GM12872 (cell line): ENCODE results near the gene DHRS3.

Source experiments
- TF ChIP-seq, protein P1 (sequence below): IDR thresholded peaks from 3 replicates; pipeline ENCODE4 v1.5.1; 2011; ENCODE audit warnings: low read depth, mild to moderate bottlenecking, low read length, moderate library complexity; ENCODE audit not compliant: insufficient read depth

Gene DHRS3

DNA sequence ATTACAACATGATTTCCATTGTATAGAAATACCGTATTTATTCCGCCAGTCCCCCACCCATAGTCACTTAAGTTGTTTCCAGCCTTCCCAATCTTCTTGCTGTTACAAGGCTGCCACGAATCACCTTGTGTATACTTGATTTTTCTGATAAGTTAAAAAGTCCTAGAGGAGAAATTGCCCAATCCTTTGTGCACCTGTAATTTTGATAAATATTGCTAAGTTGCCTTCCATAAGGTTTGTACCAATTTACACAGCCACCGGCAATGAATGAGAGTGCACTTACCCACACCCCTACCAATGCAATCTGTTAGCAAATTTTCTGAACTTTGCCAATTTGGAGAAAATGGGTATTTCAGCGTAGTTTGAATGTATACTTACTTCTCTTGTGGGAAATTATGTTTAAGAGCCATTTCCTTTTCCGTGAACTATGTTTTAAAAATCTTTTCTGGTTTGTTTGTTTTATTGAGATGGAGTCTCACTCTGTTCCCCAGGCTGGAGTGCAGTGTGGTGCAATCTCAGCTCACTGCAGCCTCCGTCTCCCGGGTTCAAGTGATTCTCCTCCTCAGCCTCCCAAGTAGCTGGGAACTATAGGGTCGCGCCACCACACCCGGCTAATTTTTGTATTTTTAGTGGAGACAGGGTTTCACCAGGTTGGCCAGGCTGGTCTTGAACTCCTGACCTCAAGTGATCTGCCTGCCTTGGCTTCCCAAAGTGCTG, 87.4 kb downstream of the DHRS3 start:
- TF ChIP-seq, protein P1, sequence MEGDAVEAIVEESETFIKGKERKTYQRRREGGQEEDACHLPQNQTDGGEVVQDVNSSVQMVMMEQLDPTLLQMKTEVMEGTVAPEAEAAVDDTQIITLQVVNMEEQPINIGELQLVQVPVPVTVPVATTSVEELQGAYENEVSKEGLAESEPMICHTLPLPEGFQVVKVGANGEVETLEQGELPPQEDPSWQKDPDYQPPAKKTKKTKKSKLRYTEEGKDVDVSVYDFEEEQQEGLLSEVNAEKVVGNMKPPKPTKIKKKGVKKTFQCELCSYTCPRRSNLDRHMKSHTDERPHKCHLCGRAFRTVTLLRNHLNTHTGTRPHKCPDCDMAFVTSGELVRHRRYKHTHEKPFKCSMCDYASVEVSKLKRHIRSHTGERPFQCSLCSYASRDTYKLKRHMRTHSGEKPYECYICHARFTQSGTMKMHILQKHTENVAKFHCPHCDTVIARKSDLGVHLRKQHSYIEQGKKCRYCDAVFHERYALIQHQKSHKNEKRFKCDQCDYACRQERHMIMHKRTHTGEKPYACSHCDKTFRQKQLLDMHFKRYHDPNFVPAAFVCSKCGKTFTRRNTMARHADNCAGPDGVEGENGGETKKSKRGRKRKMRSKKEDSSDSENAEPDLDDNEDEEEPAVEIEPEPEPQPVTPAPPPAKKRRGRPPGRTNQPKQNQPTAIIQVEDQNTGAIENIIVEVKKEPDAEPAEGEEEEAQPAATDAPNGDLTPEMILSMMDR: no peak

DNA sequence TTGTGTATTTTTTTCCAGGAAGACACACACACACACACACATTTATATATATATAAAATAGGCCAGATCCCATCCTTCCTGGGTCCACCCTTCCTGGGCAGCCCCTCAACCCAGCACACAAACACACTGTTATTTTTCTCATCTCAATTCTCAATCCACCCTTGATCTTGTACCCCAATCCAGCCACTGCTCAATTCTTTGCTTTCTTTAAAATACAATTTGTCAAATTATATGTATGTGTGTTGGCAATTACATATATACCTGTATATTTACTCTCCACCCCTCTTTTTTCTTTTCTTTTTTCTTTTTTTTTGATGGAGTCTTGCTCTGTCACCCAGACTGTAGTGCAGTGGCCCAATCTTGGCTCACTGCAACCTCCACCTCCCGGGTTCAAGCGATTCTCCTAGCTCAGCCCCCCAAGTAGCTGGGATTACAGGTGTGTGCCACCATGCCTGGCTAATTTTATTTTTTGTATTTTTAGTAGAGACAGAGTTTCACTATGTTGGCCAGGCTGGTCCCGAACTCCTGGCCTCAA, 88.3 kb downstream of the DHRS3 start:
- TF ChIP-seq, protein P1: no peak

DNA sequence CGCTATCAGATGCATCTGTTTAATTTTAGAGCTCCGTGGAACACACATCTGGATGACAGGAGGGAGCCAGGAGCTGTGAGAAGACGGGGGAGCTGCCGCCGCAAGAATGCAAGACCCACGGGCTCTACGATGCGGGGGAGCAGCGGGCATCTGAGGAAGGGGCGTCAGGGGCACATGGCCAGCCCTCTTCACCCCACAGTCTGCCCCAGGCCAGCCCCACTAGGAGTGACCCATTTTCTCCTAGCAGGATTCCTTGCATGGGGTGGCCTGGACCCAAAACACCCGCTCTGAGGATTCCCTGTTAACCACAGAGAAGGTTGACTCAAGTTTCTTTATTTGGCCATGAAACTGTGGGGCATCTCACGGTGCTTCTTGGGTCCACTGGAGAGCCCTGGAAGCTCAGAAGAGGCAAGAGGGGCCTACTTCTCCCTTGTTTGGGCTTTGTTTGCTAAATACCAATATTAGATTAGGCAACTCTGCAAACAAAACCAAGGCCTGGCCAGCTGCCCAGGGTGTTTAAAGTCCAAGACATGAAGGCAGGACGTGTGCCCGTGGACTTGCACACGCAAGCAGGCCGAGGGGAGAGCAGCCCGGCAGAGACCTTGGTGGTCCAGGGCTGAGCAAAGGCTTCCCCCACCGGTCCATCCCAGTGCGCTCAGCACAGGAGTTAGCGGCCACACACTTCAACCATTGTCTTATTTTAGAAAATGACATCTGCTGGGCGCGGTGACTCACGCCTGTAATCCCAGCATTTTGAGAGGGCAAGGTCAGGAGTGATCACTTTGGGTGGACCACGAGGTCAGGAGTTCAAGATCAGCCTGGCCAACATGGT, 89.8 kb downstream of the DHRS3 start:
- TF ChIP-seq, protein P1: no peak

DNA sequence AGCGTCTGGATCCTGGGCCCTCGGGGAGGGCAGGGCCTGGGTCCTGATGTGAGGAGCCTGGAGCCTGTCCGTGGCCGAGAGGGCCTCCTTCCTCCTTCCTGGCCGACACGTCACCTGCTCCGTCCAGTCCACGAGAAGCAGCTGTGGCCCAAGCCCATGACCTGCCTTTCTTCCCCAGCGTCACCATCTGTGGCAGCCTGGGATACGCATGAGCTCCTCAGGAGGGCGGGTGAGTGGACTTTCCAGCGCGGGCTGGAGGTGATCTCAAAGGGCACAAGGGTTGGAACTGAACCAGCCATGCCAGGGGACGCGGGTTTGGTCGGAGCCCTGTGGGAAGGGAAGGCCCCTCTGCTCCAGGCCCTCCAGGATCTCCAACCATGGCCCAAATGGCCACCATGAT, 90.4 kb downstream of the DHRS3 start:
- TF ChIP-seq, protein P1: no peak

DNA sequence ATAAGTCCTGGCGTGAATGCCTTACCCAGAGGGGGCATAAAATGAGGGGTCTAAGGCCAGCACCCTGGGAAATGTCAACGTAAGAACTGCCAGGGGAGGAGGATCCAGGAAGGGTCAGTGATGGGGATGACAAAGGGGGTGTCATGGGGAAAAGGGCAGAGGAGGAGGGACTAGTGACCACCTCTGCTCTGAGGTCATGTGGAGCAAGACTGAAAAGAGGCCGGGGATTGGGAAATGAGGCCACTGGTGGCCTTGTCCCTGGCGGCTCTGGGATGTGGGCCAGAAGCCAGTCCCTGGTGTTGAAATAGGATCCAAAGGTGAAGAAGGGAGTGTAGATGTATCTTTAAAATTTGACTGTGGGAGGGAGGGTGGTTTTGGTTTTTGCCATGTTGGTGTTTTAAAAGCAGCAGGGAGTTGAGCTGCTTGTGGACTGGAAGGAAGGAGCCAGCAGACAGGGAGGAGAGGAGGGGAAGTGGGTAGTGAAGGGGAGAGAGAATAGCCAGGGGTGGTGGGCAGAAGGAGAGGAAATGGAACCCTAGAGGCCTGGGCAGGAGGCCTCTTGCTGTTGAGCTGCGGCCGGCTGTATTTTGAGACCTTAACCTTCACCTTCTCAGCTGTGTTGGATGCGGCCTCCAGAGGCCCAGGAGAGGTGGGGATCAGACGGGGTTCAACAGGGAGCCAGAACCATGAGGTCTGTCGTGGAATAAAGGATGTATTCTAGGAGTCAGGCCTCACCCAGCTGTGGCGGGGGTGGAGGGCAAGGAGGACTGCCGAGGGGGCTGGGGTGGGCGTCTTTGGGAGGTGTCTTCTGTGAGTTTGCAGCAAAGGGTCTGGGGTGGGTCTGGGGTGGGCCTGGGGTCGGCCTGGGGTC, 92.5 kb downstream of the DHRS3 start:
- TF ChIP-seq, protein P1: no peak

DNA sequence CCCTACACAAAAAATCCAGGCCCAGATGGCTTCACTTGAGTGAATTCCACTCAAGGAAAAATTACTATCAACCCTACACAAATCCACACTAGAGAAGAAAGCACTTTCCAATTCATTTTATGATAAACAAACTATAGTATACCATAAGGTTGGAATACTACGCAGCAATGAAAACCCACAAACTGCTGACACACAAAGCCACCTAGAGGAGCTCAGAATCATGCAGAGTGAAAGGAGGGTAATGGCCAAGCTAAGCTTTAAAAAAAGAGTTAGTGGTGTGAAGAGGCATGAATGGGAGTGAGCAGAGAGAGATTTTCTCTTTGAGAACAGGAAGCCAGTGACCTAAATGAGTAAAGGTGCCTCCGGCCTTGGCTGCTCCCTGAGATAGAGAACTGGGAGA, 93.7 kb downstream of the DHRS3 start:
- TF ChIP-seq, protein P1: no peak
